ENCODE measurements around the gene TES.

Gene TES

GRCh38 chr7:116225860-116226259, 15.5 kb downstream of the TES start:
- TF ChIP-seq CTCF (IDR thresholded peaks at IDR 0.05; ENCODE audit: low read depth, low read length) (no peak), MAX (IDR thresholded peaks at IDR 0.05; ENCODE audit: low read depth, low read length) (no peak), POLR2A (IDR thresholded peaks at IDR 0.05; ENCODE audit: extremely low read depth, insufficient read length) (no peak), MYC (IDR thresholded peaks at IDR 0.05; ENCODE audit: low read depth, low read length) (no peak)
- H3K4me3 ChIP-seq (ENCODE audit: low read depth, low read length), result no peak overlapping the region
- DNase-seq (ENCODE audit: low read depth), result no peak

- H3K4me3 ChIP-seq (ENCODE audit: low read depth, low read length), result no peak overlapping the region
- TF ChIP-seq CTCF (IDR thresholded peaks at IDR 0.05; ENCODE audit: low read depth, low read length) (no peak), POLR2A (IDR thresholded peaks at IDR 0.05; ENCODE audit: extremely low read depth, insufficient read length) (no peak), MAX (IDR thresholded peaks at IDR 0.05; ENCODE audit: low read depth, low read length) (no peak), MYC (IDR thresholded peaks at IDR 0.05; ENCODE audit: low read depth, low read length) (no peak)
- DNase-seq (ENCODE audit: low read depth), result no peak
Measured at GRCh38 chr7:116226664-116227063, 16.3 kb downstream of the TES start.

GRCh38 chr7:116227678-116228239, 17.4 kb downstream of the TES start:
- no peak overlapping the region for H3K4me3 ChIP-seq (ENCODE audit: low read depth, low read length)
- no peak for DNase-seq (ENCODE audit: low read depth)
- TF ChIP-seq MYC (IDR thresholded peaks at IDR 0.05; ENCODE audit: low read depth, low read length), result no peak
- no peak for TF ChIP-seq CTCF (IDR thresholded peaks at IDR 0.05; ENCODE audit: low read depth, low read length)
- TF ChIP-seq POLR2A (IDR thresholded peaks at IDR 0.05; ENCODE audit: extremely low read depth, insufficient read length), result no peak
- TF ChIP-seq MAX (IDR thresholded peaks at IDR 0.05; ENCODE audit: low read depth, low read length), result no peak

GRCh38 chr7:116228241-116228640, 17.9 kb downstream of the TES start:
- no peak for DNase-seq (ENCODE audit: low read depth)
- no peak for TF ChIP-seq MYC (IDR thresholded peaks at IDR 0.05; ENCODE audit: low read depth, low read length)
- TF ChIP-seq MAX (IDR thresholded peaks at IDR 0.05; ENCODE audit: low read depth, low read length), result no peak
- no peak for TF ChIP-seq CTCF (IDR thresholded peaks at IDR 0.05; ENCODE audit: low read depth, low read length)
- TF ChIP-seq POLR2A (IDR thresholded peaks at IDR 0.05; ENCODE audit: extremely low read depth, insufficient read length), result no peak
- no peak overlapping the region for H3K4me3 ChIP-seq (ENCODE audit: low read depth, low read length)

GRCh38 chr7:116229366-116229765, 19.0 kb downstream of the TES start:
- TF ChIP-seq POLR2A (IDR thresholded peaks at IDR 0.05; ENCODE audit: extremely low read depth, insufficient read length) (no peak), MAX (IDR thresholded peaks at IDR 0.05; ENCODE audit: low read depth, low read length) (no peak), CTCF (IDR thresholded peaks at IDR 0.05; ENCODE audit: low read depth, low read length) (no peak), MYC (IDR thresholded peaks at IDR 0.05; ENCODE audit: low read depth, low read length) (no peak)
- no peak for DNase-seq (ENCODE audit: low read depth)
- no peak overlapping the region for H3K4me3 ChIP-seq (ENCODE audit: low read depth, low read length)
